AG08395 (cell line): ENCODE data around the gene ENC1.
"Not testable (repeated sequence)": the region's sequence is repeated elsewhere in the genome, so short reads cannot be mapped to it uniquely, and the experiment has no call there.

Experiments used
- DNase-seq: peaks from one replicate; pipeline ENCODE4 v3.0.0; 2012; ENCODE audit warnings: mixed read lengths, low spot score

ENC1 gene

GRCh38 chr5:74640450-74640953 is at the start of gene ENC1:
Gene ENC1, minus strand, starts transcription at chr5:74640728. Its CDS starts 4,243 bp downstream, at chr5:74636485.
- peak; percentile 69 for DNase-seq

- no peak for DNase-seq
These were observed 46.6 kb upstream of the ENC1 start for GRCh38 chr5:74686962-74687751.

- DNase-seq, result no peak
These were observed 45.6 kb upstream of the ENC1 start for GRCh38 chr5:74685979-74686631.

GRCh38 chr5:74684900-74685851 is 44.6 kb upstream of the ENC1 start, which contains the start of gene HEXB:
Gene HEXB, plus strand, starts transcription at chr5:74685233. Its CDS starts 28 bp downstream, at chr5:74685261.
- DNase-seq, result peak; percentile 94

- DNase-seq, result no peak
These were observed 39.4 kb upstream of the ENC1 start for GRCh38 chr5:74679966-74680365.

GRCh38 chr5:74679300-74679699 is 38.8 kb upstream of the ENC1 start:
- not testable (repeated sequence) for DNase-seq

- DNase-seq, result not testable (repeated sequence)
These were observed 37.6 kb upstream of the ENC1 start for GRCh38 chr5:74678123-74678522.

GRCh38 chr5:74676466-74676865 is 35.9 kb upstream of the ENC1 start:
- DNase-seq, result not testable (repeated sequence)

- peak; percentile 48 for DNase-seq
These were observed 32.7 kb upstream of the ENC1 start for GRCh38 chr5:74673011-74673790.

GRCh38 chr5:74672215-74672877 is 31.8 kb upstream of the ENC1 start:
- no peak for DNase-seq

- DNase-seq, result no peak
These were observed 30.0 kb upstream of the ENC1 start for GRCh38 chr5:74670396-74671038.

- DNase-seq, result no peak
These were observed 29.3 kb upstream of the ENC1 start for GRCh38 chr5:74669821-74670220.

- peak; percentile 48 for DNase-seq
These were observed 26.9 kb upstream of the ENC1 start for GRCh38 chr5:74667396-74667795.

GRCh38 chr5:74665816-74666215 is 25.3 kb upstream of the ENC1 start:
- DNase-seq, result no peak

- DNase-seq, result no peak
These were observed 24.7 kb upstream of the ENC1 start for GRCh38 chr5:74665273-74665672.

GRCh38 chr5:74664551-74664950 is 24.0 kb upstream of the ENC1 start:
- DNase-seq, result no peak

GRCh38 chr5:74660873-74661272 is 20.3 kb upstream of the ENC1 start:
- DNase-seq, result no peak

GRCh38 chr5:74660140-74660539 is 19.6 kb upstream of the ENC1 start:
- peak; percentile 36 for DNase-seq

- no peak for DNase-seq
These were observed 18.6 kb upstream of the ENC1 start for GRCh38 chr5:74659172-74659571.

- DNase-seq, result no peak
These were observed 16.6 kb upstream of the ENC1 start for GRCh38 chr5:74657165-74657564.
